ENCODE data around the gene MAGEA3. TPM values are rescaled to one million over a fixed set of nuclear protein-coding genes. Genes with fewer than 3 reads are reported as not detected.

Gene MAGEA3
- total and polyA plus RNA-seq, 9 of the 15 experiments (the other 6 are each of a cell fraction or from before 2014, with no cell fraction given), result 8.1 to 197 (median 144) TPM

DNA sequence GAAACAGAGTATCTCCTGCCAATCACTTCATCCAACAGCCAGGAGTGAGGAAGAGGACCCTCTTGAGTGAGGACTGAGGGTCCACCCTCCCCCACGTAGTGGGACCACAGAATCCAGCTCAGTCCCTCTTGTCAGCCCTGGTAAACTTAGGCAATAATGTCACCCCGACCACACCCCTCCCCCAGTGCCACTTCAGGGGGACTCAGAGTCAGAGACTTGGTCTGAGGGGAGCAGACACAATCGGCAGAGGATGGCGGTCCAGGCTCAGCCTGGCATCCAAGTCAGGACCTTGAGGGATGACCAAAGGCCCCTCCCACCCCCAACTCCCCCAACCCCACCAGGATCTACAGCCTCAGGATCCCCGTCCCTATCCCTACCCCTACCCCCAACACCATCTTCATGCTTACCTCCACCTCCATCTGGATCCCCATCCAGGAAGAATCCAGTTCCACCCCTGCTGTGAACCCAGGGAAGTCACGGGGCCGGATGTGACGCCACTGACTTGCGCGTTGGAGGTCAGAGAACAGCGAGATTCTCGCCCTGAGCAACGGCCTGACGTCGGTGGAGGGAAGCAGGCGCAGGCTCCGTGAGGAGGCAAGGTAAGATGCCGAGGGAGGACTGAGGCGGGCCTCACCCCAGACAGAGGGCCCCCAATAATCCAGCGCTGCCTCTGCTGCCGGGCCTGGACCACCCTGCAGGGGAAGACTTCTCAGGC is 34.8 kb downstream of the MAGEA3 start, which contains the start of the genes CSAG1 and MAGEA12 (continued):
- TF ChIP-seq, protein P1, sequence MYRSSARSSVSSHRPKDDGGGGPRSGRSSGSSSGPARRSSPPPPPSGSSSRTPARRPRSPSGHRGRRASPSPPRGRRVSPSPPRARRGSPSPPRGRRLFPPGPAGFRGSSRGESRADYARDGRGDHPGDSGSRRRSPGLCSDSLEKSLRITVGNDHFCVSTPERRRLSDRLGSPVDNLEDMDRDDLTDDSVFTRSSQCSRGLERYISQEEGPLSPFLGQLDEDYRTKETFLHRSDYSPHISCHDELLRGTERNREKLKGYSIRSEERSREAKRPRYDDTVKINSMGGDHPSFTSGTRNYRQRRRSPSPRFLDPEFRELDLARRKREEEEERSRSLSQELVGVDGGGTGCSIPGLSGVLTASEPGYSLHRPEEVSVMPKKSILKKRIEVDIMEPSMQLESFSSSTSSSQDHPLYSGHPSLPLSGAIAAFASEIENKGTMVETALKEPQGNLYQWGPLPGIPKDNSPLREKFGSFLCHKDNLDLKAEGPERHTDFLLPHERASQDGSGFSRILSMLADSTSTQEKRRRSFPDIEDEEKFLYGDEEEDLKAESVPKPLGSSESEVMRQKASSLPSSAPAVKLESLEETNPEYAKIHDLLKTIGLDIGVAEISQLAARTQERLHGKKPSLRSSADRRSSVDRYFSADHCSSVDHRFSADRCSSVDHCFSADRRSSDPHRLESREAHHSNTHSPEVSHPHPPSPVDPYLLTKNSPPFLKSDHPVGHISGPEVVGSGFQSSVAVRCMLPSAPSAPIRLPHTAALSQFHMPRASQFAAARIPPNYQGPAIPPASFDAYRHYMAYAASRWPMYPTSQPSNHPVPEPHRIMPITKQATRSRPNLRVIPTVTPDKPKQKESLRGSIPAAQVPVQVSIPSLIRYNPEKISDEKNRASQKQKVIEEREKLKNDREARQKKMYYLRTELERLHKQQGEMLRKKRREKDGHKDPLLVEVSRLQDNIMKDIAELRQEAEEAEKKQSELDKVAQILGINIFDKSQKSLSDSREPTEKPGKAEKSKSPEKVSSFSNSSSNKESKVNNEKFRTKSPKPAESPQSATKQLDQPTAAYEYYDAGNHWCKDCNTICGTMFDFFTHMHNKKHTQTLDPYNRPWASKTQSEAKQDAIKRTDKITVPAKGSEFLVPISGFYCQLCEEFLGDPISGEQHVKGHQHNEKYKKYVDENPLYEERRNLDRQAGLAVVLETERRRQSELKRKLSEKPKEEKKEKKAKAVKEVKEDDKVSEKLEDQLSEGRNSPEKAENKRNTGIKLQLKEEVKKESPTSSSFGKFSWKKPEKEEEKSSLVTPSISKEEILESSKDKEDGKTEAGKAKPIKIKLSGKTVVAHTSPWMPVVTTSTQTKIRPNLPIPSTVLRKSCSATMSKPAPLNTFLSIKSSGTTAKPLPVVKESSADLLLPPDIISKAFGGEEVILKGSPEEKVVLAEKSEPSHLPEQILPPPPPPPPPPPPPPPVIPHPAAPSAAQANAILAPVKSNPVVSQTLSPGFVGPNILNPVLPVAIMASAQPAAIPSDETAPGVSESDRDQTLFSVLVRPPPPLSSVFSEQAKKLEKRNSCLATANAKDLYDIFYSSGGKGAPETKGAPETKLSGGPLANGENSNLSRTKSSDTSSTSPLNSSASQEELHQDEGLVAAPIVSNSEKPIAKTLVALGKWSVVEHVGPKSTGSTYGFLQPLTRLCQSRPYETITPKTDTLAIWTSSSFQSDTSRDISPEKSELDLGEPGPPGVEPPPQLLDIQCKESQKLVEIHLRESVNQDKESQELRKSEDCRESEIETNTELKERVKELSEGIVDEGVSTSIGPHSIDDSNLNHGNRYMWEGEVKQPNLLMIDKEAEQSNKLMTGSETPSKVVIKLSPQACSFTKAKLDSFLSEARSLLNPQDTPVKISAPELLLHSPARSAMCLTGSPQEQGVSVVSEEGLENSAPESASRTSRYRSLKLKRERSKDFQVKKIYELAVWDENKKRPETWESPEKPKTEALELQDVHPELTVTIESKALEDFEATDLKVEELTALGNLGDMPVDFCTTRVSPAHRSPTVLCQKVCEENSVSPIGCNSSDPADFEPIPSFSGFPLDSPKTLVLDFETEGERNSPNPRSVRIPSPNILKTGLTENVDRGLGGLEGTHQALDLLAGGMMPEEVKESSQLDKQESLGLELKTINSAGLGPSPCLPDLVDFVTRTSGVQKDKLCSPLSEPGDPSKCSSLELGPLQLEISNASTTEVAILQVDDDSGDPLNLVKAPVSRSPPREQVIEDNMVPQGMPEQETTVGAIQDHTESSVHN (IDR thresholded peaks at IDR 0.05; ENCODE audit: borderline replicate concordance in 1 of 2, low read depth in 1 of 2), result no peak
- TF ChIP-seq TCF3 (CRISPR knock-in tag; IDR thresholded peaks at IDR 0.05) (no peak), TRIM24 (IDR thresholded peaks at IDR 0.05) (no peak), HCFC1 (IDR thresholded peaks at IDR 0.05; ENCODE audit: low read depth, low read length) (peak; percentile 73), EP400 (IDR thresholded peaks at IDR 0.05) (peak; percentile 56; the same call in 1 of the 2 replicates), ZNF311 (CRISPR knock-in tag; IDR thresholded peaks at IDR 0.05) (no peak), EGR1 (conservative IDR thresholded peaks at IDR 0.05) (no peak)
- TF ChIP-seq, protein P2, sequence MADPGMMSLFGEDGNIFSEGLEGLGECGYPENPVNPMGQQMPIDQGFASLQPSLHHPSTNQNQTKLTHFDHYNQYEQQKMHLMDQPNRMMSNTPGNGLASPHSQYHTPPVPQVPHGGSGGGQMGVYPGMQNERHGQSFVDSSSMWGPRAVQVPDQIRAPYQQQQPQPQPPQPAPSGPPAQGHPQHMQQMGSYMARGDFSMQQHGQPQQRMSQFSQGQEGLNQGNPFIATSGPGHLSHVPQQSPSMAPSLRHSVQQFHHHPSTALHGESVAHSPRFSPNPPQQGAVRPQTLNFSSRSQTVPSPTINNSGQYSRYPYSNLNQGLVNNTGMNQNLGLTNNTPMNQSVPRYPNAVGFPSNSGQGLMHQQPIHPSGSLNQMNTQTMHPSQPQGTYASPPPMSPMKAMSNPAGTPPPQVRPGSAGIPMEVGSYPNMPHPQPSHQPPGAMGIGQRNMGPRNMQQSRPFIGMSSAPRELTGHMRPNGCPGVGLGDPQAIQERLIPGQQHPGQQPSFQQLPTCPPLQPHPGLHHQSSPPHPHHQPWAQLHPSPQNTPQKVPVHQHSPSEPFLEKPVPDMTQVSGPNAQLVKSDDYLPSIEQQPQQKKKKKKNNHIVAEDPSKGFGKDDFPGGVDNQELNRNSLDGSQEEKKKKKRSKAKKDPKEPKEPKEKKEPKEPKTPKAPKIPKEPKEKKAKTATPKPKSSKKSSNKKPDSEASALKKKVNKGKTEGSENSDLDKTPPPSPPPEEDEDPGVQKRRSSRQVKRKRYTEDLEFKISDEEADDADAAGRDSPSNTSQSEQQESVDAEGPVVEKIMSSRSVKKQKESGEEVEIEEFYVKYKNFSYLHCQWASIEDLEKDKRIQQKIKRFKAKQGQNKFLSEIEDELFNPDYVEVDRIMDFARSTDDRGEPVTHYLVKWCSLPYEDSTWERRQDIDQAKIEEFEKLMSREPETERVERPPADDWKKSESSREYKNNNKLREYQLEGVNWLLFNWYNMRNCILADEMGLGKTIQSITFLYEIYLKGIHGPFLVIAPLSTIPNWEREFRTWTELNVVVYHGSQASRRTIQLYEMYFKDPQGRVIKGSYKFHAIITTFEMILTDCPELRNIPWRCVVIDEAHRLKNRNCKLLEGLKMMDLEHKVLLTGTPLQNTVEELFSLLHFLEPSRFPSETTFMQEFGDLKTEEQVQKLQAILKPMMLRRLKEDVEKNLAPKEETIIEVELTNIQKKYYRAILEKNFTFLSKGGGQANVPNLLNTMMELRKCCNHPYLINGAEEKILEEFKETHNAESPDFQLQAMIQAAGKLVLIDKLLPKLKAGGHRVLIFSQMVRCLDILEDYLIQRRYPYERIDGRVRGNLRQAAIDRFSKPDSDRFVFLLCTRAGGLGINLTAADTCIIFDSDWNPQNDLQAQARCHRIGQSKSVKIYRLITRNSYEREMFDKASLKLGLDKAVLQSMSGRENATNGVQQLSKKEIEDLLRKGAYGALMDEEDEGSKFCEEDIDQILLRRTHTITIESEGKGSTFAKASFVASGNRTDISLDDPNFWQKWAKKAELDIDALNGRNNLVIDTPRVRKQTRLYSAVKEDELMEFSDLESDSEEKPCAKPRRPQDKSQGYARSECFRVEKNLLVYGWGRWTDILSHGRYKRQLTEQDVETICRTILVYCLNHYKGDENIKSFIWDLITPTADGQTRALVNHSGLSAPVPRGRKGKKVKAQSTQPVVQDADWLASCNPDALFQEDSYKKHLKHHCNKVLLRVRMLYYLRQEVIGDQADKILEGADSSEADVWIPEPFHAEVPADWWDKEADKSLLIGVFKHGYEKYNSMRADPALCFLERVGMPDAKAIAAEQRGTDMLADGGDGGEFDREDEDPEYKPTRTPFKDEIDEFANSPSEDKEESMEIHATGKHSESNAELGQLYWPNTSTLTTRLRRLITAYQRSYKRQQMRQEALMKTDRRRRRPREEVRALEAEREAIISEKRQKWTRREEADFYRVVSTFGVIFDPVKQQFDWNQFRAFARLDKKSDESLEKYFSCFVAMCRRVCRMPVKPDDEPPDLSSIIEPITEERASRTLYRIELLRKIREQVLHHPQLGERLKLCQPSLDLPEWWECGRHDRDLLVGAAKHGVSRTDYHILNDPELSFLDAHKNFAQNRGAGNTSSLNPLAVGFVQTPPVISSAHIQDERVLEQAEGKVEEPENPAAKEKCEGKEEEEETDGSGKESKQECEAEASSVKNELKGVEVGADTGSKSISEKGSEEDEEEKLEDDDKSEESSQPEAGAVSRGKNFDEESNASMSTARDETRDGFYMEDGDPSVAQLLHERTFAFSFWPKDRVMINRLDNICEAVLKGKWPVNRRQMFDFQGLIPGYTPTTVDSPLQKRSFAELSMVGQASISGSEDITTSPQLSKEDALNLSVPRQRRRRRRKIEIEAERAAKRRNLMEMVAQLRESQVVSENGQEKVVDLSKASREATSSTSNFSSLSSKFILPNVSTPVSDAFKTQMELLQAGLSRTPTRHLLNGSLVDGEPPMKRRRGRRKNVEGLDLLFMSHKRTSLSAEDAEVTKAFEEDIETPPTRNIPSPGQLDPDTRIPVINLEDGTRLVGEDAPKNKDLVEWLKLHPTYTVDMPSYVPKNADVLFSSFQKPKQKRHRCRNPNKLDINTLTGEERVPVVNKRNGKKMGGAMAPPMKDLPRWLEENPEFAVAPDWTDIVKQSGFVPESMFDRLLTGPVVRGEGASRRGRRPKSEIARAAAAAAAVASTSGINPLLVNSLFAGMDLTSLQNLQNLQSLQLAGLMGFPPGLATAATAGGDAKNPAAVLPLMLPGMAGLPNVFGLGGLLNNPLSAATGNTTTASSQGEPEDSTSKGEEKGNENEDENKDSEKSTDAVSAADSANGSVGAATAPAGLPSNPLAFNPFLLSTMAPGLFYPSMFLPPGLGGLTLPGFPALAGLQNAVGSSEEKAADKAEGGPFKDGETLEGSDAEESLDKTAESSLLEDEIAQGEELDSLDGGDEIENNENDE (IDR thresholded peaks at IDR 0.05; ENCODE audit: low read depth, low read length), result no peak

All from K562 (cell line).